Lower lobe of right lung (tissue), 2 donors: Measurements from ENCODE around the gene CHCHD10. TPM values are rescaled to one million over a fixed set of nuclear protein-coding genes. Genes with fewer than 3 reads are reported as not detected.

Experiments used
- ATAC-seq, 2 donors: fragments of 200-7000 bp; cut with Tn5 transposase; one replicate each; pipeline ENCODE4 v1.9.1; 2020 to 2022; ENCODE audit warnings: mild to moderate bottlenecking in 2 of 2, moderate library complexity in 2 of 2
- DNase-seq: peaks from one replicate; pipeline ENCODE4 v3.0.0-alpha.2; 2020
- H3K27ac ChIP-seq: fragments of 200-600 bp; one replicate; pipeline ENCODE4 v1.8.0; 2022
- H3K27me3 ChIP-seq: fragments of 200-600 bp; one replicate; pipeline ENCODE4 v1.8.0; 2022; ENCODE audit warnings: low read depth
- H3K36me3 ChIP-seq: fragments of 200-600 bp; one replicate; pipeline ENCODE4 v1.8.0; 2022; ENCODE audit warnings: mild to moderate bottlenecking
- H3K4me1 ChIP-seq: fragments of 200-600 bp; one replicate; pipeline ENCODE4 v1.8.0; 2022
- H3K4me3 ChIP-seq: fragments of 200-600 bp; one replicate; pipeline ENCODE4 v1.8.0; 2022; ENCODE audit warnings: mild to moderate bottlenecking
- H3K9me3 ChIP-seq: fragments of 200-600 bp; one replicate; pipeline ENCODE4 v1.8.0; 2022
- CTCF ChIP-seq: fragments of 200-600 bp; IDR thresholded peaks from one replicate; pipeline ENCODE4 v1.8.0; 2022; ENCODE audit warnings: antibody characterized with exemption, mild to moderate bottlenecking
- intact Hi-C: fragments of 100-400 bp; cut with DNase I; formaldehyde crosslinking; loops from one replicate; pipeline ENCODE4 v1.11.0; 2022
- total RNA-seq: library from RNA; stranded (reverse); fragmentation: NEBNext Ultra II Directional; extraction: Animal tissue kit (Norgen Biotek cat#: 25700); gene quantifications from one replicate; pipeline ENCODE4 v1.2.1, GENCODE V29; 2021
- donor health status: DM: no; HTN: yes; CAD: no; lungs with severe emphysema.

Gene CHCHD10
- total RNA-seq, 1 donor from 2014 or later: 114 TPM

- TF ChIP-seq CTCF: no peak
- intact Hi-C loops: no loop called here
- H3K4me3 ChIP-seq: no peak overlapping the region
- no peaks in the 10 kb centered on the region for H3K27me3 ChIP-seq
- H3K9me3 ChIP-seq: no peaks in the 10 kb centered on the region
- DNase-seq (no peak), ATAC-seq (no peak)
- H3K36me3 ChIP-seq: no peaks in the 10 kb centered on the region
- H3K4me1 ChIP-seq: peaks cover 48% of the 10 kb centered on the region
- H3K27ac ChIP-seq: no peak overlapping the region
These were observed 1.7 kb upstream of the CHCHD10 start for GRCh38 chr22:23769321-23769965.

- ATAC-seq: peak; percentile 1 to 3
- Histone ChIP-seq H3K27ac (peak overlapping the region; percentile 75), H3K4me3 (peak overlapping the region; percentile 69), H3K9me3 (no peaks in the 10 kb centered on the region), H3K4me1 (peaks cover 52% of the 10 kb centered on the region), H3K27me3 (no peaks in the 10 kb centered on the region), H3K36me3 (no peaks in the 10 kb centered on the region)
- TF ChIP-seq CTCF: no peak
- intact Hi-C loops: no loop called here
- no peak for DNase-seq
These were observed 484 bp downstream of the CHCHD10 start for GRCh38 chr22:23767303-23767672.

GRCh38 chr22:23764899-23765881 is 2.6 kb downstream of the CHCHD10 start:
- ATAC-seq: no peak
- intact Hi-C loops: no loop called here
- no peak for DNase-seq
- Histone ChIP-seq H3K9me3 (no peaks in the 10 kb centered on the region), H3K36me3 (no peaks in the 10 kb centered on the region), H3K4me3 (no peak overlapping the region), H3K4me1 (peaks cover 36% of the 10 kb centered on the region), H3K27me3 (no peaks in the 10 kb centered on the region), H3K27ac (no peak overlapping the region)
- TF ChIP-seq CTCF: no peak

GRCh38 chr22:23763954-23764353 is 3.8 kb downstream of the CHCHD10 start:
- DNase-seq (no peak), ATAC-seq (no peak)
- H3K9me3 ChIP-seq: no peaks in the 10 kb centered on the region
- TF ChIP-seq CTCF: no peak
- H3K27me3 ChIP-seq: no peaks in the 10 kb centered on the region
- no peak overlapping the region for H3K27ac ChIP-seq
- intact Hi-C loops: no loop called here
- peak overlapping the region; percentile 37 for H3K4me3 ChIP-seq
- no peaks in the 10 kb centered on the region for H3K36me3 ChIP-seq
- peaks cover 35% of the 10 kb centered on the region for H3K4me1 ChIP-seq

- intact Hi-C loops: no loop called here
- Histone ChIP-seq H3K4me1 (peaks cover 31% of the 10 kb centered on the region), H3K4me3 (peak overlapping the region; percentile 37), H3K36me3 (no peaks in the 10 kb centered on the region), H3K27ac (no peak overlapping the region), H3K9me3 (no peaks in the 10 kb centered on the region), H3K27me3 (no peaks in the 10 kb centered on the region)
- ATAC-seq: no peak
- DNase-seq: peak; percentile 73
- no peak for TF ChIP-seq CTCF
These were observed 4.2 kb downstream of the CHCHD10 start for GRCh38 chr22:23763579-23763945.
